Endothelial cell of umbilical vein (primary cell): ENCODE results near the gene TBC1D16. TPM values are rescaled to one million over a fixed set of nuclear protein-coding genes. Genes with fewer than 3 reads are reported as not detected.

Experiments used
- BruUV-seq: library from RNA; stranded (reverse); fragments of 400-500 nt; replicated peaks from 2 replicates; lab custom pipeline; 2021; lab: Mats Ljungman, UMichigan
- CTCF ChIA-PET: fragments of 300-600, 350-600 bp; sonication (Branson Sonifier 250); formaldehyde crosslinking; loops from one replicate; lab custom pipeline; 2021; ENCODE audit warnings: antibody characterized with exemption, inconsistent platforms; lab: Charles Lee
- POLR2A ChIA-PET: fragments of 300-600, 350-600 bp; sonication (Branson Sonifier 250); formaldehyde crosslinking; loops from one replicate; lab custom pipeline; 2021; ENCODE audit warnings: antibody characterized with exemption, inconsistent platforms; lab: Charles Lee
- DNase-seq: peaks from one replicate; pipeline ENCODE4 v3.0.0-alpha.2; 2011; ENCODE audit warnings: low read depth, low spot score
- FAIRE-seq: peaks from 2 replicates; lab custom pipeline; 2011; peaks lifted over from hg19 to GRCh38; lab: Jason Lieb, UNC
- H2AFZ ChIP-seq: 2 replicates; pipeline ENCODE4 v1.6.0; 2012; ENCODE audit warnings: low read depth, low read length, control low read depth, inconsistent platforms
- H3K27ac ChIP-seq: 2 replicates; pipeline ENCODE4 v1.5.1; 2011; ENCODE audit warnings: low read depth, mild to moderate bottlenecking, control low read depth, low read length, moderate library complexity; ENCODE audit not compliant: insufficient read depth
- H3K27me3 ChIP-seq, 2 experiments: 2 replicates each; pipeline versions ENCODE4 v1.6.0 to v1.6.1; 2011; ENCODE audit warnings: low read length in 2 of 2, mixed read lengths in 1 of 2; ENCODE audit not compliant: control insufficient read depth in 2 of 2, insufficient read depth in 2 of 2
- H3K36me3 ChIP-seq, 2 experiments: 2 replicates in 1 of 2; 3 replicates in 1 of 2; pipeline ENCODE4 v1.5.1; 2011; ENCODE audit warnings: low read length in 2 of 2, mild to moderate bottlenecking in 1 of 2, moderate library complexity in 1 of 2; ENCODE audit not compliant: control insufficient read depth in 2 of 2, insufficient read depth in 2 of 2; ENCODE audit errors: extremely low read depth in 1 of 2
- H3K4me1 ChIP-seq: 3 replicates; pipeline ENCODE4 v1.5.1; 2011; ENCODE audit warnings: mild to moderate bottlenecking, low read length; ENCODE audit not compliant: control insufficient read depth, insufficient read depth; ENCODE audit errors: extremely low read depth
- H3K4me2 ChIP-seq: 2 replicates; pipeline ENCODE4 v1.6.1; 2011; ENCODE audit warnings: low read length, control low read depth, mixed read lengths; ENCODE audit not compliant: insufficient read depth
- H3K4me3 ChIP-seq, 3 experiments: fragments of 200-600 bp in 1 of 3; sonication (generic), shearing (Covaris generic) in 1 of 3; replicated peaks in 1 of 3; 2 replicates each; pipeline ENCODE4 v1.5.1; 2011 to 2016; ENCODE audit warnings: control low read depth in 3 of 3, low read length in 3 of 3, mild to moderate bottlenecking in 2 of 3, inconsistent platforms in 1 of 3, low read depth in 1 of 3, moderate library complexity in 1 of 3; ENCODE audit not compliant: insufficient read depth in 1 of 3
- H3K79me2 ChIP-seq: 2 replicates; pipeline ENCODE4 v1.6.0; 2012; ENCODE audit warnings: low read length, inconsistent platforms; ENCODE audit not compliant: control insufficient read depth, insufficient read depth
- H3K9ac ChIP-seq: replicated peaks from 2 replicates; pipeline ENCODE3; 2011; ENCODE audit warnings: low read length, control low read depth; ENCODE audit not compliant: insufficient read depth; ENCODE audit errors: extremely low read depth
- H3K9me1 ChIP-seq: replicated peaks from 3 replicates; pipeline ENCODE4 v1.6.0; 2011; ENCODE audit warnings: mild to moderate bottlenecking, low read length; ENCODE audit not compliant: control insufficient read depth, insufficient read depth; ENCODE audit errors: extremely low read depth
- H3K9me3 ChIP-seq: replicated peaks from 2 replicates; pipeline ENCODE4 v1.5.1; 2012; ENCODE audit warnings: low read length, inconsistent platforms; ENCODE audit not compliant: control insufficient read depth, insufficient read depth
- H4K20me1 ChIP-seq: replicated peaks from 2 replicates; pipeline ENCODE3; 2011; ENCODE audit warnings: mild to moderate bottlenecking, low read length; ENCODE audit not compliant: control insufficient read depth, insufficient read depth; ENCODE audit errors: extremely low read depth
- EZH2 ChIP-seq: IDR thresholded peaks from 2 replicates; pipeline ENCODE4 v1.6.1; 2012; ENCODE audit warnings: borderline replicate concordance, low read depth, mild to moderate bottlenecking, moderate library complexity, low read length, inconsistent platforms; ENCODE audit not compliant: severe bottlenecking
- FOS ChIP-seq: IDR thresholded peaks from 2 replicates; pipeline ENCODE4 v1.6.1; 2011; ENCODE audit warnings: mild to moderate bottlenecking, low read length, moderate library complexity, borderline replicate concordance; ENCODE audit not compliant: insufficient read depth
- GATA2 ChIP-seq: IDR thresholded peaks from 2 replicates; pipeline ENCODE4 v1.7.0; 2011; ENCODE audit warnings: low read depth, mild to moderate bottlenecking, moderate library complexity, mixed read lengths, low read length; ENCODE audit not compliant: insufficient read length, insufficient read depth
- JUN ChIP-seq: IDR thresholded peaks from 2 replicates; pipeline ENCODE4 v1.6.1; 2011; ENCODE audit warnings: borderline replicate concordance, low read depth; ENCODE audit not compliant: insufficient read length, insufficient read depth
- MYC ChIP-seq: IDR thresholded peaks from one replicate; pipeline ENCODE4 v1.6.1; 2011; ENCODE audit warnings: mild to moderate bottlenecking, low read depth, low read length
- POLR2A ChIP-seq: IDR thresholded peaks from 2 replicates; pipeline ENCODE4 v1.6.1; 2012; ENCODE audit warnings: low read depth, mild to moderate bottlenecking, control low read depth, low read length
- POLR2AphosphoS5 ChIP-seq: IDR thresholded peaks from 2 replicates; pipeline ENCODE4 v1.6.1; 2012; ENCODE audit warnings: low read depth, mild to moderate bottlenecking, control low read depth, low read length, moderate library complexity; ENCODE audit not compliant: insufficient read depth
- dilution Hi-C: fragments of 300-500 bp; cut with MboI; formaldehyde crosslinking; loops from one replicate; pipeline ENCODE4 v1.15.0; 2019; ENCODE audit warnings: low sequenced_read_pairs; ENCODE audit not compliant: extremely low pct_ligation_motif_present
- intact Hi-C: fragments of 100-400 bp; cut with micrococcal nuclease; formaldehyde crosslinking; loops from one replicate; pipeline ENCODE4 v1.10.0; 2022
- polyA plus RNA-seq, 4 experiments: library from polyadenylated mRNA; depleted of rRNA in 3 of 4; stranded (reverse) in 3 of 4; unstranded in 1 of 4; fragments of >200 nt; gene quantifications; 2 replicates each; pipeline versions ENCODE4 v1.2.1 to v1.2.3, GENCODE V29; 2011 to 2012; ENCODE audit warnings: missing spikeins in 1 of 4
- total RNA-seq: library from RNA; stranded (reverse); gene quantifications from 2 replicates; pipeline ENCODE4 v1.2.3, GENCODE V29; 2021
- TF ChIP-seq, protein P1 (sequence below): IDR thresholded peaks from 2 replicates; pipeline ENCODE4 v1.6.1; 2011; ENCODE audit not compliant: insufficient read depth, insufficient read length
- TF ChIP-seq, protein P2 (sequence below), 2 donors: IDR thresholded peaks; 1 replicate in 1 of 2; 2 replicates in 1 of 2; pipeline ENCODE4 v1.5.1; 2011; ENCODE audit warnings: low read length in 2 of 2, mild to moderate bottlenecking in 2 of 2, moderate library complexity in 2 of 2, control low read depth in 1 of 2, inconsistent platforms in 1 of 2, low read depth in 1 of 2; ENCODE audit not compliant: insufficient read depth in 1 of 2; ENCODE audit errors: extremely low read depth in 1 of 2

Gene TBC1D16
- total and polyA plus RNA-seq, 2 donors (not counting 3 experiments of a cell fraction or from before 2014, with no cell fraction given) = 12.9 to 48.6 TPM

DNA sequence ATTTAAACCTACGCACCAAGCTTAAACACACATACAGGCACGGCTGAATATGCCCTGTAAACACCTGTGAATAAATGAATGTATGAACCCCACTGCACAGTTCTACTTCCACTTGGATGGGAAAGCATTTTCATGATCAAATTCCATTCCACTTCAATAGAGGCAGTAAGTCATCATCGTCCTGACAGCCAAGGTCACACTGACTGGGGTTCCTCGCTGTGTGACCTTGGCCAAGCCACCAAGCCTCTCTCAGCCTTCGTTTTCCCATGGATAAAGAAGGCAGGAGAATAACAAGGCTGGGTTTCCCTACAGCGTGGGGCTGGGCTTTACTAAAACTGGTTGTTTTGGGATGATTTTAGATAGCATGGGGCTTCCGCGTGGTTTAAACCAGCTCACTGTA, 82.8 kb downstream of the TBC1D16 start:
- DNase-seq = no peak
- FAIRE-seq = no peak
- no peak overlapping the region for H3K27ac ChIP-seq
- H3K9ac ChIP-seq = no peak overlapping the region
- H3K4me3 ChIP-seq = no peak overlapping the region
- ChIA-PET CTCF (interaction anchor here (1.0 to 1.2 kb wide), 2 partner anchors 22 to 207 kb away, joined by 3 read pairs; no protein-coding TSS in a partner anchor), POLR2A (no interaction called here)
- no TSS peak for BruUV-seq
- no peaks in the 10 kb centered on the region for H3K79me2 ChIP-seq
- intact Hi-C loops (no loop called here), dilution Hi-C loops (no loop called here)
- H3K36me3 ChIP-seq = peaks cover 0 to 10% of the 10 kb centered on the region in 2 experiments
- H3K9me3 ChIP-seq = no peaks in the 10 kb centered on the region
- no peaks in the 10 kb centered on the region for H4K20me1 ChIP-seq
- H3K4me2 ChIP-seq = no peak overlapping the region
- H3K4me1 ChIP-seq = no peaks in the 10 kb centered on the region
- TF ChIP-seq FOS (no peak), JUN (no peak), EZH2 (no peak), GATA2 (no peak), MYC (no peak), POLR2AphosphoS5 (no peak), POLR2A (no peak)
- TF ChIP-seq, protein P1, sequence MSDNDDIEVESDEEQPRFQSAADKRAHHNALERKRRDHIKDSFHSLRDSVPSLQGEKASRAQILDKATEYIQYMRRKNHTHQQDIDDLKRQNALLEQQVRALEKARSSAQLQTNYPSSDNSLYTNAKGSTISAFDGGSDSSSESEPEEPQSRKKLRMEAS = no peak
- TF ChIP-seq, protein P2, sequence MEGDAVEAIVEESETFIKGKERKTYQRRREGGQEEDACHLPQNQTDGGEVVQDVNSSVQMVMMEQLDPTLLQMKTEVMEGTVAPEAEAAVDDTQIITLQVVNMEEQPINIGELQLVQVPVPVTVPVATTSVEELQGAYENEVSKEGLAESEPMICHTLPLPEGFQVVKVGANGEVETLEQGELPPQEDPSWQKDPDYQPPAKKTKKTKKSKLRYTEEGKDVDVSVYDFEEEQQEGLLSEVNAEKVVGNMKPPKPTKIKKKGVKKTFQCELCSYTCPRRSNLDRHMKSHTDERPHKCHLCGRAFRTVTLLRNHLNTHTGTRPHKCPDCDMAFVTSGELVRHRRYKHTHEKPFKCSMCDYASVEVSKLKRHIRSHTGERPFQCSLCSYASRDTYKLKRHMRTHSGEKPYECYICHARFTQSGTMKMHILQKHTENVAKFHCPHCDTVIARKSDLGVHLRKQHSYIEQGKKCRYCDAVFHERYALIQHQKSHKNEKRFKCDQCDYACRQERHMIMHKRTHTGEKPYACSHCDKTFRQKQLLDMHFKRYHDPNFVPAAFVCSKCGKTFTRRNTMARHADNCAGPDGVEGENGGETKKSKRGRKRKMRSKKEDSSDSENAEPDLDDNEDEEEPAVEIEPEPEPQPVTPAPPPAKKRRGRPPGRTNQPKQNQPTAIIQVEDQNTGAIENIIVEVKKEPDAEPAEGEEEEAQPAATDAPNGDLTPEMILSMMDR (IDR thresholded peaks at IDR 0.05; ENCODE audit: extremely low read depth in 1 of 2, insufficient read depth in 1 of 2, low read depth in 1 of 2, low read length in 2 of 2) = no peak
- no peaks in the 10 kb centered on the region for H3K9me1 ChIP-seq
- no peaks in the 10 kb centered on the region for H3K27me3 ChIP-seq
- no peak overlapping the region for H2AFZ ChIP-seq
